Right forelimb (tissue), 1 donor: ENCODE measurements around the gene ADAMTS17.

Experiments
- DNase-seq: peaks from one replicate; pipeline ENCODE4 v3.0.0-alpha.2; 2018

Gene ADAMTS17

GRCh38 chr15:100215843-100216169, 126.0 kb downstream of the ADAMTS17 start:
- DNase-seq, result no peak

- DNase-seq, result no peak
Observed at GRCh38 chr15:100215031-100215842, 126.5 kb downstream of the ADAMTS17 start.

- no peak for DNase-seq
Observed at GRCh38 chr15:100211855-100212850, 129.6 kb downstream of the ADAMTS17 start.

- DNase-seq, result no peak
Observed at GRCh38 chr15:100210338-100210737, 131.4 kb downstream of the ADAMTS17 start.

GRCh38 chr15:100208921-100209603, 132.7 kb downstream of the ADAMTS17 start:
- DNase-seq, result no peak

GRCh38 chr15:100207053-100207452, 134.7 kb downstream of the ADAMTS17 start:
- DNase-seq, result no peak

GRCh38 chr15:100206643-100207042, 135.1 kb downstream of the ADAMTS17 start:
- no peak for DNase-seq

GRCh38 chr15:100205549-100206295, 136.1 kb downstream of the ADAMTS17 start:
- no peak for DNase-seq

- DNase-seq, result no peak
Observed at GRCh38 chr15:100204771-100205170, 137.0 kb downstream of the ADAMTS17 start.

GRCh38 chr15:100204211-100204610, 137.6 kb downstream of the ADAMTS17 start:
- DNase-seq, result no peak

- DNase-seq, result no peak
Observed at GRCh38 chr15:100202309-100202960, 139.3 kb downstream of the ADAMTS17 start.

- DNase-seq, result no peak
Observed at GRCh38 chr15:100201376-100202280, 140.1 kb downstream of the ADAMTS17 start.

GRCh38 chr15:100200287-100200880, 141.4 kb downstream of the ADAMTS17 start:
- DNase-seq, result no peak

GRCh38 chr15:100199711-100200286, 142.0 kb downstream of the ADAMTS17 start:
- DNase-seq, result no peak

- DNase-seq, result no peak
Observed at GRCh38 chr15:100198442-100198841, 143.3 kb downstream of the ADAMTS17 start.

GRCh38 chr15:100196326-100197058, 145.3 kb downstream of the ADAMTS17 start:
- DNase-seq, result no peak

GRCh38 chr15:100194996-100195395, 146.8 kb downstream of the ADAMTS17 start:
- DNase-seq, result no peak

- DNase-seq, result no peak
Observed at GRCh38 chr15:100193277-100193860, 148.4 kb downstream of the ADAMTS17 start.
